ENCODE measurements around the gene KLK7. TPM values are rescaled to one million over a fixed set of nuclear protein-coding genes. Genes with fewer than 3 reads are reported as not detected.

The KLK7 gene
- total RNA-seq, 2 donors from 2014 or later, result not detected

DNA sequence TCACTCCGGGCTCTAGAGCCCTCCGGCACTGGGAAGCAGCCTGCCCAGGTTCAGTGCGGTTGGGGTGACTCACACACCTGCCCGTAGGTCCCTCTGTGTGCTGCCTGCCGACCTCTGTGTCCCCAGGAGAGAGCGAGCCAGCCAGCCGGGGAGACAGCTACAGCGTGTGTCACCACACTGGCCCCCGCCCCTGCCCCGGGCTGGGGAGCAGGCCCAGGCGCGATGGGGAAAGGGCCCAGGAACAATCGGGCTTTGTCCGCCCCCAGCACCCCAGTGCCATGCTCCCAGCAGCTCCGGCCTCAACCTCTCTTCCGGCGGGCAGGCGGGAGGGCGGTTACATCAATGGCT, 14.3 kb downstream of the KLK7 start, which contains the start of gene KLK6:
TSS of gene KLK6 (minus strand) at position 179 of the 348 bp plus-strand sequence. CDS start 1,487 bp downstream, outside the sequence.
- DNase-seq (ENCODE audit: low spot score), result no peak
- Histone ChIP-seq H3K27me3 (replicated peaks; ENCODE audit: insufficient read depth) (no peaks in the 10 kb centered on the region), H3K4me1 (ENCODE audit: control insufficient read depth in 1 of 2, low read depth in 2 of 2) (no peaks in the 10 kb centered on the region), H3K9me3 (no peaks in the 10 kb centered on the region), H3K36me3 (no peaks in the 10 kb centered on the region), H3K4me3 (no peak within 1 kb of the TSS), H3K27ac (no peak within 1 kb of the TSS)
- TF ChIP-seq, protein P1, sequence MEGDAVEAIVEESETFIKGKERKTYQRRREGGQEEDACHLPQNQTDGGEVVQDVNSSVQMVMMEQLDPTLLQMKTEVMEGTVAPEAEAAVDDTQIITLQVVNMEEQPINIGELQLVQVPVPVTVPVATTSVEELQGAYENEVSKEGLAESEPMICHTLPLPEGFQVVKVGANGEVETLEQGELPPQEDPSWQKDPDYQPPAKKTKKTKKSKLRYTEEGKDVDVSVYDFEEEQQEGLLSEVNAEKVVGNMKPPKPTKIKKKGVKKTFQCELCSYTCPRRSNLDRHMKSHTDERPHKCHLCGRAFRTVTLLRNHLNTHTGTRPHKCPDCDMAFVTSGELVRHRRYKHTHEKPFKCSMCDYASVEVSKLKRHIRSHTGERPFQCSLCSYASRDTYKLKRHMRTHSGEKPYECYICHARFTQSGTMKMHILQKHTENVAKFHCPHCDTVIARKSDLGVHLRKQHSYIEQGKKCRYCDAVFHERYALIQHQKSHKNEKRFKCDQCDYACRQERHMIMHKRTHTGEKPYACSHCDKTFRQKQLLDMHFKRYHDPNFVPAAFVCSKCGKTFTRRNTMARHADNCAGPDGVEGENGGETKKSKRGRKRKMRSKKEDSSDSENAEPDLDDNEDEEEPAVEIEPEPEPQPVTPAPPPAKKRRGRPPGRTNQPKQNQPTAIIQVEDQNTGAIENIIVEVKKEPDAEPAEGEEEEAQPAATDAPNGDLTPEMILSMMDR (IDR thresholded peaks at IDR 0.05), result no peak
- no peak for ATAC-seq (ENCODE audit: insufficient number of reproducible peaks, low FRiP score, low read depth)

DNA sequence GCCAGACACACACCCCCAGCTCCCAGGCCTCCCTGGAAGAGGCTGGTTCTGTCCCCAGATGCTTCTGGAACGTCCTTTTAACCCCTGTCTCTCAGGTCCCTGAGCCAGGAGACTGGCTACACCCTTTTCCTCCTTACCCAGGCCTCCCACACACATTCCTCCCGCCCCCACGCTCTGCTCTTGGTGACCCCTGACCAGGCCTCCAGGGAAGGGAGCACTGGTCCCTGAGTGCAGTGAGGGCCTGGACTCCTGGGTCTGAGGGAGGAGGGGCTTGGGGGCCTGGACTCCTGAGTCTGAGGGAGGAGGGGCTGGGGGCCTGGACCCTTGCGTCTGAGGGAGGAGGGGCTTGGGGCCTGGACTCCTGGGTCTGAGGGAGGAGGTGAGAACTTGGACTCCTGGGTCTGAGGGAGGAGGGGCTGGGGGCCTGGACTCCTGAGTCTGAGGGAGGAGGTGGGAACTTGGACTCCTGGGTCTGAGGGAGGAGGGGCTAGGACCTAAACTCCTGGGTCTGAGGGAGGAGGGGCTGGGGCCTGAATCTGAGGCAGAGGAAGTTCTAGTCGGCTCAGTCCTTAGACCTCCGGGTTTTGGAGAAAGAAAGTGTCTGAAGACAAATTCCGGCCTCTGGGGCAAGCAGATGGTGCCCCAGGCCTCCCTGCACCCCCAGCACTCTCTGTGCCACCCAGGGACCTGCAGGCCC, 14.9 kb downstream of the KLK7 start:
- H3K9me3 ChIP-seq, result no peaks in the 10 kb centered on the region
- H3K27me3 ChIP-seq (replicated peaks; ENCODE audit: insufficient read depth), result no peaks in the 10 kb centered on the region
- H3K27ac ChIP-seq, result no peak overlapping the region
- no peaks in the 10 kb centered on the region for H3K36me3 ChIP-seq
- H3K4me1 ChIP-seq (ENCODE audit: control insufficient read depth in 1 of 2, low read depth in 2 of 2), result no peaks in the 10 kb centered on the region
- no peak overlapping the region for H3K4me3 ChIP-seq
- ATAC-seq (ENCODE audit: insufficient number of reproducible peaks, low FRiP score, low read depth) (no peak), DNase-seq (ENCODE audit: low spot score) (no peak)
- TF ChIP-seq, protein P1 (IDR thresholded peaks at IDR 0.05), result no peak

DNA sequence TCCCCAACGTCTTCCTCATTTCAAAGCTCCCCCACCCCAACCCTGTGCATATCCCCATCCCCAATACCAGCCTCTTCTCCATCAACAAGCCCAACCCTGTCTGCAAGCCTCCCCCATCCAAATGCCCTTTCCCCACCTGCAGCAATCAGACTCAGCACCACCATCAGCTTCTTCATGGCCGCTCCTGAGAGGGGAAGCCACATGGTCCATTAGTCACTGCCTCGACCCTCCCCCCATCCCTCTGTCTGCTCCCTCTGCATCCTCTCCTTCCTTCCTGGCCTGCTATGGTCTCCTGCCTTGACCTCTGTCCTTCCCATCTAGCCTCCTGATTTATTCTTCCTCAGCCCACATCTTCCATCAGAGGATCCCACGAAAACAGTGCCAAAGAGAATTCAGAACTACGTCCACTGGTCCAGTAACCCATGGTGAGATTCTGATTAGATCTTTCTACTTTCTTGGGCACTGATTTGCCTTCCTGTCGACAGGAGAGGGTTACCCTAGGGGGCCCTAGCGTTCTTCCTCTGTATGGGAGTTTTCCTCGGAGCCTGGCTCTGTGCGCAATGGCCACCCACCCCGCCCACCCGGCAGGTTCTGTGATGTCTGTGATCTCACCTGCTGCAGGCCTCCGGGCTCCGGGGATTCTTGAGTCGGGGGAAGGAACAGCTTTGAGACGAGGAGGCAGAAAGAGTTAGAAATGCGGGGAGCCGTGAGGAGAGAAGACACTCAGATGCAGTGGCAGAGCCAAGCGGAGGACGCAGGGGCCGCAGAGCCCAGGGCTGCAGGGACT, 15.6 kb downstream of the KLK7 start:
- Histone ChIP-seq H3K4me1 (ENCODE audit: control insufficient read depth in 1 of 2, low read depth in 2 of 2) (no peaks in the 10 kb centered on the region), H3K4me3 (no peak overlapping the region), H3K9me3 (no peaks in the 10 kb centered on the region), H3K36me3 (no peaks in the 10 kb centered on the region), H3K27me3 (replicated peaks; ENCODE audit: insufficient read depth) (no peaks in the 10 kb centered on the region), H3K27ac (no peak overlapping the region)
- TF ChIP-seq, protein P1 (IDR thresholded peaks at IDR 0.05), result no peak
- no peak for DNase-seq (ENCODE audit: low spot score)
- no peak for ATAC-seq (ENCODE audit: insufficient number of reproducible peaks, low FRiP score, low read depth)

DNA sequence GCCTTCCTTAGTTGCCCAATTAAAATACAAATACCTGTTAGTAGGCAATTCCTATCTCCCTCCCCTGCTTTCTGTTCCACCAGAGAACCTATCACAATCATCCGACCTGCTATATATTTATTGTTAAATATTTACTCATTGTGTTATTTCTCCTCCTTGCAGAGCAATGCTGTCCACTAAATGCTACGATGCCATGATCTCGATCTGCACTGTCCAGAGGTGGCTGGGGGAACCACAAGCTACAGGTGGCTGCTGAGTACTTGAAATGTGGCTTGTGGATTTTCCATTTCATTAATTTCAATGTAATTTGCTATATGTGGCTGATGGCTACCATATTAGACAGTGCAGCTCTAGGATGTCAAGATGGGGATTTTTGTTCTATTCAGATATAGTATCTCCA, 19.5 kb downstream of the KLK7 start:
- H3K4me1 ChIP-seq (ENCODE audit: control insufficient read depth in 1 of 2, low read depth in 2 of 2), result no peaks in the 10 kb centered on the region
- H3K36me3 ChIP-seq, result no peaks in the 10 kb centered on the region
- TF ChIP-seq, protein P1 (IDR thresholded peaks at IDR 0.05), result no peak
- no peak overlapping the region for H3K4me3 ChIP-seq
- ATAC-seq (ENCODE audit: insufficient number of reproducible peaks, low FRiP score, low read depth) (no peak), DNase-seq (ENCODE audit: low spot score) (no peak)
- no peak overlapping the region for H3K27ac ChIP-seq
- no peaks in the 10 kb centered on the region for H3K9me3 ChIP-seq
- H3K27me3 ChIP-seq (replicated peaks; ENCODE audit: insufficient read depth), result no peaks in the 10 kb centered on the region

DNA sequence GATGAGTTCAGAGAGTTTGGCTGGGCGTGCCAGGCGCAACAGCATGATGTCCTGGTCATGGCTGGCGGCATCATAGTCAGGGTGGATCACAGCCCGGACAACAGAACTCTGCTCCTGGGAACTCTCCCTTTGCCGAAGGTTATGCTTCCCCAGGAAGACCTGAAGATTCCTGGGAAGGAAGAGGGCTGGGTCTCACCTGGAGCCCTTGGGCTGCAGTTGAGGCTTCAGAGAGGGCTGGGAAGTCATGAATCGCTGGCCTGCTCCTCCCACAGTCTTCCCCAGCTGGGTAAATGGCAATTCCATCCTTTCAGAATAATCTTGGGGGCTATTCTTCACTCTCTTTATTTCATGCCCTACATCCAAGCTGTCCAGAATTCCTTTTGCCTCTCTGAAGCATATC, 20.3 kb downstream of the KLK7 start:
- H3K27ac ChIP-seq, result no peak overlapping the region
- H3K4me1 ChIP-seq (ENCODE audit: control insufficient read depth in 1 of 2, low read depth in 2 of 2), result no peaks in the 10 kb centered on the region
- DNase-seq (ENCODE audit: low spot score) (no peak), ATAC-seq (ENCODE audit: insufficient number of reproducible peaks, low FRiP score, low read depth) (no peak)
- TF ChIP-seq, protein P1 (IDR thresholded peaks at IDR 0.05), result no peak
- H3K4me3 ChIP-seq, result no peak overlapping the region
- H3K9me3 ChIP-seq, result no peaks in the 10 kb centered on the region
- H3K27me3 ChIP-seq (replicated peaks; ENCODE audit: insufficient read depth), result no peaks in the 10 kb centered on the region
- no peaks in the 10 kb centered on the region for H3K36me3 ChIP-seq

Data from thoracic aorta (tissue), 2 donors.